Tibial nerve (tissue), 4 donors: ENCODE data around the gene TFRC.
"Not testable (repeated sequence)": the region's sequence is repeated elsewhere in the genome, so short reads cannot be mapped to it uniquely, and the experiment has no call there.

Experiments used
- CTCF ChIP-seq, 5 experiments: fragments of 200-600 bp in 3 of 5; fragments of 450-650 bp in 2 of 5; sonication (generic) in 3 of 5; IDR thresholded peaks; one replicate each; pipeline ENCODE4 v1.5.1; 2016 to 2019; ENCODE audit warnings: antibody characterized with exemption in 5 of 5, mild to moderate bottlenecking in 3 of 5, moderate library complexity in 2 of 5
- EP300 ChIP-seq, 2 donors: sonication (generic); formaldehyde crosslinking; IDR thresholded peaks; one replicate each; pipeline ENCODE4 v1.6.1; 2017; ENCODE audit warnings: antibody characterized with exemption in 2 of 2, mild to moderate bottlenecking in 1 of 2
- POLR2A ChIP-seq, 2 donors: fragments of 450-650 bp; IDR thresholded peaks; one replicate each; pipeline ENCODE4 v1.6.1; 2017; ENCODE audit warnings: antibody characterized with exemption in 2 of 2, mild to moderate bottlenecking in 2 of 2, moderate library complexity in 2 of 2

- not testable (repeated sequence) for TF ChIP-seq CTCF, POLR2A, EP300 (IDR thresholded peaks at IDR 0.05)
Measured at GRCh38 chr3:196068812-196069211, 13.1 kb downstream of the TFRC start.
